ENCODE results near the gene WHRN. TPM values are rescaled to one million over a fixed set of nuclear protein-coding genes. Genes with fewer than 3 reads are reported as not detected.
A peak's percentile ranks its signal among the peaks of the same experiment; 100 is the strongest.

The WHRN gene
- total and polyA plus RNA-seq, 2 of the 8 experiments (the other 6 are each of a cell fraction or from before 2014, with no cell fraction given): 4.4 to 7.7 TPM

- no peak overlapping the region for H4K91ac ChIP-seq (replicated peaks; ENCODE audit: insufficient read length, low read length)
- no peak overlapping the region for H4K5ac ChIP-seq (ENCODE audit: insufficient read length, low read depth, low read length)
- H3K18ac ChIP-seq (ENCODE audit: extremely low read depth, low read length): no peak overlapping the region
- no peak overlapping the region for H3K56ac ChIP-seq (replicated peaks; ENCODE audit: insufficient read length, low read depth, low read length)
- H2AK5ac ChIP-seq (ENCODE audit: low read depth, low read length): no peak overlapping the region
- H3K4ac ChIP-seq (replicated peaks; ENCODE audit: insufficient read length, low read depth, low read length): no peak overlapping the region
- no peaks in the 10 kb centered on the region for H3K79me2 ChIP-seq (ENCODE audit: control insufficient read depth in 1 of 2, insufficient read depth in 2 of 2, low read length in 2 of 2)
- no peaks in the 10 kb centered on the region for H3K9me3 ChIP-seq (ENCODE audit: insufficient read depth in 2 of 2, low read depth in 1 of 2, low read length in 1 of 2)
- H2BK20ac ChIP-seq (ENCODE audit: low read length): no peak overlapping the region
- no peak overlapping the region for H3K23ac ChIP-seq (ENCODE audit: insufficient read length)
- no peaks in the 10 kb centered on the region for H3K36me3 ChIP-seq (ENCODE audit: control insufficient read depth in 2 of 4, insufficient read depth in 4 of 4, low read length in 3 of 4)
- CTCF ChIA-PET (ENCODE audit: partially characterized antibody): interaction anchor here (0.6 to 7.1 kb wide), 47 partner anchors 7 to 419 kb away, joined by 3 to 89 read pairs (median 5); partner anchors contain the start of gene WHRN
- H3K14ac ChIP-seq (ENCODE audit: insufficient read length): no peak overlapping the region
- no peak overlapping the region for H3K4me2 ChIP-seq (ENCODE audit: insufficient read depth in 1 of 2, low read depth in 2 of 2, low read length in 2 of 2)
- H3K27me3 ChIP-seq (replicated peaks in 1 of 4; ENCODE audit: control insufficient read depth in 3 of 4, extremely low read depth in 1 of 4, insufficient read depth in 3 of 4, low read length in 3 of 4): no peaks in the 10 kb centered on the region
- H2BK15ac ChIP-seq (ENCODE audit: low read length): no peak overlapping the region
- no peak overlapping the region for H3K27ac ChIP-seq (ENCODE audit: low read depth, low read length)
- H2AFZ ChIP-seq (ENCODE audit: low read length): no peak overlapping the region
- no peak overlapping the region for H3K4me3 ChIP-seq (ENCODE audit: extremely low read depth in 1 of 4, insufficient read depth in 2 of 4, low read depth in 3 of 4, low read length in 4 of 4)
- peak; percentile 48 for FAIRE-seq
- no peaks in the 10 kb centered on the region for H4K20me1 ChIP-seq (replicated peaks in 1 of 2; ENCODE audit: control insufficient read depth in 1 of 2, insufficient read depth in 2 of 2, low read length in 2 of 2)
- H3K4me1 ChIP-seq (replicated peaks in 1 of 4; ENCODE audit: control insufficient read depth in 3 of 4, insufficient read depth in 4 of 4, low read length in 3 of 4): peaks cover 0 to 3% (median 0%) of the 10 kb centered on the region in 4 experiments; a peak in 3 of 7 replicates
- no peaks in the 10 kb centered on the region for H3K79me1 ChIP-seq (ENCODE audit: low read depth, low read length)
- no peak overlapping the region for H4K8ac ChIP-seq (ENCODE audit: extremely low read depth, insufficient read depth, low read length)
- POLR2A ChIA-PET (ENCODE audit: partially characterized antibody): interaction anchor here (0.7 to 1.8 kb wide), 3 partner anchors 10 to 125 kb away, joined by 3 to 5 read pairs (median 4); no protein-coding TSS in a partner anchor
- no peak overlapping the region for H2BK5ac ChIP-seq (ENCODE audit: low read depth, low read length)
- no peak overlapping the region for H2BK120ac ChIP-seq (replicated peaks; ENCODE audit: low read depth, low read length)
- 70% methylated on average over 6 of the region's 6 CpGs; no CpG with 5 or more reads in 1 of the 2 experiments for WGBS, 2 experiments (ENCODE audit: extremely low coverage in 1 of 2, insufficient coverage in 1 of 2, insufficient read length in 1 of 2, insufficient replicate concordance in 2 of 2, low coverage in 1 of 2, low lambda C conversion rate in 2 of 2, missing lambda C conversion rate in 1 of 2)
- no peaks in the 10 kb centered on the region; the same call in 1 of the 2 replicates for H3K23me2 ChIP-seq (ENCODE audit: low read depth, low read length)
- H2BK12ac ChIP-seq (ENCODE audit: low read depth, low read length): no peak overlapping the region
- DNase-seq (ENCODE audit: low read depth in 1 of 2, low spot score in 2 of 2): peak in 1 of 2 experiments; percentile 78
- no peak overlapping the region for H3K9ac ChIP-seq (replicated peaks in 1 of 4; ENCODE audit: extremely low read depth in 1 of 4, low read depth in 3 of 4, low read length in 3 of 4)
- no peak for TF ChIP-seq BCL11A (IDR thresholded peaks at IDR 0.05; ENCODE audit: low read depth in 2 of 2, low read length in 2 of 2)
- no peak for TF ChIP-seq SAP30 (IDR thresholded peaks at IDR 0.05; ENCODE audit: insufficient read depth, insufficient replicate concordance, low read length)
- TF ChIP-seq TEAD4 (IDR thresholded peaks at IDR 0.05; ENCODE audit: low read depth, low read length): peak; percentile 51; the same call in 1 of the 2 replicates
- TF ChIP-seq JUN (IDR thresholded peaks at IDR 0.05; ENCODE audit: low read depth, low read length): no peak
- TF ChIP-seq, protein P1, sequence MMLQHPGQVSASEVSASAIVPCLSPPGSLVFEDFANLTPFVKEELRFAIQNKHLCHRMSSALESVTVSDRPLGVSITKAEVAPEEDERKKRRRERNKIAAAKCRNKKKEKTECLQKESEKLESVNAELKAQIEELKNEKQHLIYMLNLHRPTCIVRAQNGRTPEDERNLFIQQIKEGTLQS (IDR thresholded peaks at IDR 0.05; ENCODE audit: insufficient read depth, low read depth, low read length): no peak
- TF ChIP-seq EGR1 (IDR thresholded peaks at IDR 0.05; ENCODE audit: borderline replicate concordance, low read depth, low read length): no peak
- no peak for TF ChIP-seq TAF7 (optimal IDR thresholded peaks at IDR 0.05; ENCODE audit: borderline replicate concordance, low read depth, low read length)
- TF ChIP-seq BACH1 (IDR thresholded peaks at IDR 0.05; ENCODE audit: low read length): no peak
- TF ChIP-seq CEBPB (IDR thresholded peaks at IDR 0.05; ENCODE audit: low read depth, low read length): no peak
These were observed 17.5 kb downstream of the WHRN start for GRCh38 chr9:114487607-114488300.

All from H1 (cell line).